Measurements from ENCODE around the gene ZC3HAV1. TPM values are rescaled to one million over a fixed set of nuclear protein-coding genes. Genes with fewer than 3 reads are reported as not detected.
A peak's percentile ranks its signal among the peaks of the same experiment; 100 is the strongest.

The ZC3HAV1 gene
- total and polyA plus RNA-seq, 9 of the 15 experiments (the other 6 are each of a cell fraction or from before 2014, with no cell fraction given) = 11.9 to 40.5 (median 23.9) TPM

DNA sequence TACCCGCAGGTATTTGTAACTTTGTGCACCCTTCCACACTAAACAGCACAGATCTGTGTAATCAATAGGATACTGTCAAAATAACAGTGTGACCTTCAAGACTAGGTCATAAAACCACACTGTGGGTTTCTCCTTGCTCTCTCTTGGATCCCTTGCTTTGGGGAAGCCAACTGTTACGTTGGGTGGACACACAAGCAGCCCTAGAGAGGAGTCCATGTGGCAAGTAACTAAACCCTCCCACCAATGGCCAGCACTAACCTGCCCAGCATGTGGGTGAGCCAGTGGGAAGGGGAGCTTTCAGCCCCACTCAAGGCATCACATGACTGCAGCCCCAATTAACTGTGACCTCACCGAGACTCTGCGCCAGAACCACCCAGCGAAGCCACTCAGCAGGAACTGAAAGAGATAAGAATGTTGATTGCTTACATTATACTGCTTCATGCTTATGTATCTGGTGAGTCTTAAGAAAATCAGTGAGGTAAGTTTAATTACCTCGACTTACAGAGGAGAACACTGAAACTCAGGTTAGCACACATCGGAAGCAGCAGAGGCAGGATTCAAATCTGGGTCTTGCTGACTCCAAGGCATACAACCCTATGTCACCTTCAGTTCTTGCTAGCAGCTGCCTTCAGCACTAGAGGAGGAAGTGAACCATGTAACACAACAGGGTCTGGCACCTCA is 9.4 kb upstream of the ZC3HAV1 start (continued):
- TF ChIP-seq HNRNPUL1 (IDR thresholded peaks at IDR 0.05; ENCODE audit: low read length) = no peak
- TF ChIP-seq, protein P1, sequence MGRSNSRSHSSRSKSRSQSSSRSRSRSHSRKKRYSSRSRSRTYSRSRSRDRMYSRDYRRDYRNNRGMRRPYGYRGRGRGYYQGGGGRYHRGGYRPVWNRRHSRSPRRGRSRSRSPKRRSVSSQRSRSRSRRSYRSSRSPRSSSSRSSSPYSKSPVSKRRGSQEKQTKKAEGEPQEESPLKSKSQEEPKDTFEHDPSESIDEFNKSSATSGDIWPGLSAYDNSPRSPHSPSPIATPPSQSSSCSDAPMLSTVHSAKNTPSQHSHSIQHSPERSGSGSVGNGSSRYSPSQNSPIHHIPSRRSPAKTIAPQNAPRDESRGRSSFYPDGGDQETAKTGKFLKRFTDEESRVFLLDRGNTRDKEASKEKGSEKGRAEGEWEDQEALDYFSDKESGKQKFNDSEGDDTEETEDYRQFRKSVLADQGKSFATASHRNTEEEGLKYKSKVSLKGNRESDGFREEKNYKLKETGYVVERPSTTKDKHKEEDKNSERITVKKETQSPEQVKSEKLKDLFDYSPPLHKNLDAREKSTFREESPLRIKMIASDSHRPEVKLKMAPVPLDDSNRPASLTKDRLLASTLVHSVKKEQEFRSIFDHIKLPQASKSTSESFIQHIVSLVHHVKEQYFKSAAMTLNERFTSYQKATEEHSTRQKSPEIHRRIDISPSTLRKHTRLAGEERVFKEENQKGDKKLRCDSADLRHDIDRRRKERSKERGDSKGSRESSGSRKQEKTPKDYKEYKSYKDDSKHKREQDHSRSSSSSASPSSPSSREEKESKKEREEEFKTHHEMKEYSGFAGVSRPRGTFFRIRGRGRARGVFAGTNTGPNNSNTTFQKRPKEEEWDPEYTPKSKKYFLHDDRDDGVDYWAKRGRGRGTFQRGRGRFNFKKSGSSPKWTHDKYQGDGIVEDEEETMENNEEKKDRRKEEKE (IDR thresholded peaks at IDR 0.05; ENCODE audit: borderline replicate concordance in 1 of 2, control insufficient read depth in 1 of 2, low read depth in 2 of 2, low read length in 1 of 2) = no peak
- TF ChIP-seq ARNT (IDR thresholded peaks at IDR 0.05) = no peak
- peak; percentile 75; the same call in 1 of the 2 replicates for TF ChIP-seq NR2F6 (CRISPR knock-in tag; IDR thresholded peaks at IDR 0.05)
- TF ChIP-seq ZNF699 (CRISPR knock-in tag; IDR thresholded peaks at IDR 0.05; ENCODE audit: insufficient replicate concordance) = no peak
- no peak; a peak in 1 of 4 replicates for TF ChIP-seq MLLT1 (IDR thresholded peaks at IDR 0.05)
- TF ChIP-seq KDM4B (IDR thresholded peaks at IDR 0.05; ENCODE audit: borderline replicate concordance in 2 of 2, low read depth in 1 of 2) = 0 out of 4 replicates have a peak, but pooled peaks of 1 of the 2 experiments have one; percentile 54
- no peak; the same call in 1 of the 2 replicates for TF ChIP-seq CEBPB (tag; IDR thresholded peaks at IDR 0.05)
- TF ChIP-seq, protein P2, sequence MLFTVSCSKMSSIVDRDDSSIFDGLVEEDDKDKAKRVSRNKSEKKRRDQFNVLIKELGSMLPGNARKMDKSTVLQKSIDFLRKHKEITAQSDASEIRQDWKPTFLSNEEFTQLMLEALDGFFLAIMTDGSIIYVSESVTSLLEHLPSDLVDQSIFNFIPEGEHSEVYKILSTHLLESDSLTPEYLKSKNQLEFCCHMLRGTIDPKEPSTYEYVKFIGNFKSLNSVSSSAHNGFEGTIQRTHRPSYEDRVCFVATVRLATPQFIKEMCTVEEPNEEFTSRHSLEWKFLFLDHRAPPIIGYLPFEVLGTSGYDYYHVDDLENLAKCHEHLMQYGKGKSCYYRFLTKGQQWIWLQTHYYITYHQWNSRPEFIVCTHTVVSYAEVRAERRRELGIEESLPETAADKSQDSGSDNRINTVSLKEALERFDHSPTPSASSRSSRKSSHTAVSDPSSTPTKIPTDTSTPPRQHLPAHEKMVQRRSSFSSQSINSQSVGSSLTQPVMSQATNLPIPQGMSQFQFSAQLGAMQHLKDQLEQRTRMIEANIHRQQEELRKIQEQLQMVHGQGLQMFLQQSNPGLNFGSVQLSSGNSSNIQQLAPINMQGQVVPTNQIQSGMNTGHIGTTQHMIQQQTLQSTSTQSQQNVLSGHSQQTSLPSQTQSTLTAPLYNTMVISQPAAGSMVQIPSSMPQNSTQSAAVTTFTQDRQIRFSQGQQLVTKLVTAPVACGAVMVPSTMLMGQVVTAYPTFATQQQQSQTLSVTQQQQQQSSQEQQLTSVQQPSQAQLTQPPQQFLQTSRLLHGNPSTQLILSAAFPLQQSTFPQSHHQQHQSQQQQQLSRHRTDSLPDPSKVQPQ (CRISPR knock-in tag; IDR thresholded peaks at IDR 0.05; ENCODE audit: borderline replicate concordance) = no peak
- TF ChIP-seq CHD4 (IDR thresholded peaks at IDR 0.05; ENCODE audit: insufficient read depth, insufficient replicate concordance, low read depth, low read length, poor library complexity, severe bottlenecking) = no peak
- no peak for TF ChIP-seq ZNF253 (CRISPR knock-in tag; conservative IDR thresholded peaks at IDR 0.05)
- peak; percentile 67 for TF ChIP-seq CBFA2T2 (conservative IDR thresholded peaks at IDR 0.05)

Data from K562 (cell line).